Adipocyte (in vitro differentiated cells): ENCODE measurements around the gene ADAMTS2.
A peak's percentile ranks its signal among the peaks of the same experiment; 100 is the strongest.

Experiments
- DNase-seq: peaks from one replicate; pipeline ENCODE4 v3.0.0-alpha.2; 2015; ENCODE audit warnings: low read depth
- H3K27me3 ChIP-seq: replicated peaks from 2 replicates; pipeline ENCODE4 v1.7.0; 2013; ENCODE audit warnings: mild to moderate bottlenecking, low read length, moderate library complexity; ENCODE audit not compliant: control insufficient read depth, insufficient read depth
- H3K36me3 ChIP-seq: 2 replicates; pipeline ENCODE4 v1.7.0; 2013; ENCODE audit warnings: low read length, mild to moderate bottlenecking, moderate library complexity; ENCODE audit not compliant: control insufficient read depth, insufficient read depth, severe bottlenecking
- H3K4me1 ChIP-seq: 2 replicates; pipeline ENCODE4 v1.7.0; 2013; ENCODE audit warnings: mild to moderate bottlenecking, low read length, moderate library complexity; ENCODE audit not compliant: control insufficient read depth, insufficient read depth
- H3K4me3 ChIP-seq: 2 replicates; pipeline ENCODE4 v1.7.0; 2013; ENCODE audit warnings: mild to moderate bottlenecking, low read length, moderate library complexity
- H3K9ac ChIP-seq: 2 replicates; pipeline ENCODE4 v1.7.0; 2013; ENCODE audit warnings: mild to moderate bottlenecking, low read length, moderate library complexity
- H3K9me3 ChIP-seq: 2 replicates; pipeline ENCODE4 v1.7.0; 2013; ENCODE audit warnings: mild to moderate bottlenecking, low read length, moderate library complexity; ENCODE audit not compliant: control insufficient read depth

Gene ADAMTS2

DNA sequence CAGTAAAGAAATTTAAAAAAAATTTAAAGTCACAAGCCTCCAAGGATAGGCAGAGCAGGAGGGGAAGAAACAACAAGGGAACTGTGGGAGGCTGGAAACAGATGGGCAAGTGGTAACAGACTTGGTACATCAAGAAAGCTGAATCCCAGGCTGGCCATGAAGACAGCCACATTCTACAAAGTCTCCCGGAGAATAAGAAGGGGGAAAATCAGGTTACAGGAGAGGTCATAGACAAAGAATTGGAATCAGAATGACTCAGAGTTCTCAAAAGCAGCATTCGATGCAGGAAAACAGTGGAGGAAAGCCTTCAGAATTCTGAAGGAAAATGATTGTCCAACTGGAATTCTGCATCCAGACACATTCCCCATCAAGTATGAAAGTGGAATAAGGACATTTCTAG, 129.7 kb downstream of the ADAMTS2 start:
- H3K9ac ChIP-seq: no peak overlapping the region
- DNase-seq: no peak

DNA sequence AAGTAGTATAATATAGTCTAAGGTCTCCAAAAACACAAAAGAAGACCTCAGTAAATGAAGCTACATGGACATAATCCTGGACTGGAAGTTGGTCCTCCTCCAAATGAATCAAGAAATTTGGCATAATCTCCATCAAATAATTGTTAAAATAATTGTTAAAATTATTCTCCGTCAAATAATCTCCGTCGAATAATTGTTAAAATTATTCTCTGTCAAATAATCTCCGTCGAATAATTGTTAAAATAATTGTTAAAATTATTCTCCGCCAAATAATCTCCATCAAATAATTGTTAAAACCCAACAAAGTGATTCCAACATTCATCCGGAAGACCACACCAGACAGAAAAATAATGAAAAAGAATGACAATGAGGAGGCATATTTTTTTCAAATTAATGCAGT, 130.6 kb downstream of the ADAMTS2 start:
- H3K4me1 ChIP-seq: peaks cover 33% of the 10 kb centered on the region
- H3K9ac ChIP-seq: no peak overlapping the region
- H3K9me3 ChIP-seq: no peaks in the 10 kb centered on the region
- H3K27me3 ChIP-seq: no peaks in the 10 kb centered on the region
- H3K36me3 ChIP-seq: peaks cover 8% of the 10 kb centered on the region
- no peak for DNase-seq
- H3K4me3 ChIP-seq: no peak overlapping the region

More for the DNA sequence above, 129.7 kb downstream of the ADAMTS2 start:
- no peak overlapping the region for H3K4me3 ChIP-seq
- H3K4me1 ChIP-seq: peaks cover 24% of the 10 kb centered on the region
- no peaks in the 10 kb centered on the region for H3K27me3 ChIP-seq
- peaks cover 8% of the 10 kb centered on the region for H3K36me3 ChIP-seq
- H3K9me3 ChIP-seq: no peaks in the 10 kb centered on the region

DNA sequence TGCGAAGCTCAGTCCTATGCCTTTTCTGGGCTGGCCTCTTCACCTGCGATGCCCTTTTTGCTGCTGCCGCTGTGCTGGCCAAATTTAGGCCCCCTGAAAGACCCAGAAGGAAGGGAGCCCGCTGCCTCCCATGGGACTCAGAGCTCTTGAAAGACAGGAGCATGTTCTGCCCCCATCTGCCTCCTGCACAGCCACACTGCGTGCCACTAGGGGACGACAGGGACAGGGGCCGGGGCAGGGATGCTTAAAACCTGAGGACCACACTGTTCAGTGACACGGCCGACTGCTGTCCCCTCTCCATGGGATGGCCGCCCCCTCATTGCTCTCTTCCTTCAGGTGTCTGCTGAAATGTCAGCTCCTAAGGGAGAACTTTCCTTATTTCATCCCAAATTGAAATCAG, 132.4 kb downstream of the ADAMTS2 start:
- peak; percentile 46 for DNase-seq
- no peak overlapping the region for H3K9ac ChIP-seq
- no peak overlapping the region for H3K4me3 ChIP-seq
- no peaks in the 10 kb centered on the region for H3K27me3 ChIP-seq
- peaks cover 44% of the 10 kb centered on the region for H3K4me1 ChIP-seq
- H3K9me3 ChIP-seq: no peaks in the 10 kb centered on the region
- peaks cover 12% of the 10 kb centered on the region for H3K36me3 ChIP-seq

DNA sequence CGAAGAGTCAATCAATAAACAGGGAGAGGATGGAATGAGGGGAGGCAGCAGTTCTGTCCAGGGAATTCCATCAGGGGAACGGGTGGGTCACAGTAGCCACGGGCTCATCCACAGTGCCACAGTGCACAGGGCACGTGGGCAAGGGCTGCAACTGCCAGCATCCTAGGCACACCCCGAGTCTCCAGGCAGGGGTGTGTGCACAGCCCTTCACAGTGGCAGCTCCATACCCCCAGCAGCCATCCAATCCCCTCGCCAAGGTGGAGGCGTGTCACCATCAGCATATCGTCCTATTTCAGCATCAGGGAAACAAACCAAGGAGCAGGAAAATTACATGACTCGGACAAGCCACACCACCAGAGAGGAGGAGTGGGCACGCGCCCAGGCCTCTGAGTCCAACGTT, 133.6 kb downstream of the ADAMTS2 start:
- no peaks in the 10 kb centered on the region for H3K27me3 ChIP-seq
- peaks cover 15% of the 10 kb centered on the region for H3K36me3 ChIP-seq
- peaks cover 31% of the 10 kb centered on the region for H3K4me1 ChIP-seq
- H3K4me3 ChIP-seq: no peak overlapping the region
- DNase-seq: no peak
- H3K9me3 ChIP-seq: no peaks in the 10 kb centered on the region
- no peak overlapping the region for H3K9ac ChIP-seq

DNA sequence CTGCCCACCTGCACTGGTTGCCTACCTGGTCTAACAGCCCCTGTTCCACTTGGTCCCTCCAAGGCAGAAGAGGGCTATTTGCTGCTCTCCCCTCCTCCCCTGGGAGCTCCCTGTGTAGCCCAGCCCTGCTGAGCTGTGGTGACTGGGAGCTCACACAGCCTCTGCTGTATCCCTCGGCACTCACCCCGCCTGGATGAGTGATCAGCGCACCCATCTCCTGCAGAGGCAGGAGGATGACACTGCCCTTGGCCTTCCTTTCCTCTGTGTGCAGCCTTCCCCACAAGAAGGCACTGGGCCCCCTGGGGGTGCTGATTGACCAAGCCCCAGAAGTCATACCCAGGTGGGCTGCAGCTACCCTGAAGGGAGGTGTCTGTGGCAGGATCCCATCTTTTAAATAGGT, 134.2 kb downstream of the ADAMTS2 start:
- no peak for DNase-seq
- peaks cover 19% of the 10 kb centered on the region for H3K36me3 ChIP-seq

DNA sequence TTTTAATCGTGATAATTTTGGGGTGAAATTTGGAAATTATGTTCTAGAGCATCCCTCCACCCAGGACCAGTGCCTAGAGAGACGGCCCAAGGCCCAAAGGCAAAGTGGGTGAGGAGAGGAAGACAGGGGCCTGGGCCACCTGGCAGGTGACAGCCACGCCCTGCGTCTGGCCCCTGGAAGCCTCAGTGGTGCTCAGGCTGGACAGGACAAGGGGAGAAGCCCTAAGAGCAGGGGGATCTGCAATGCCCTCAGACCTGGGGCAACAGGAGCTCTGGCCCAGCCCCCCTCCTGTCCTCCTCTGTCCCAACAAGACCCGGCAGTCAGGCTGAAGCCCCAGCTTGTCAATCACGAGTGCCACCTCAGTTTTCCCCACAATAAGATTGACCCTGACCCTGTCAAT, 134.8 kb downstream of the ADAMTS2 start:
- peak overlapping the region; percentile 2 for H3K9ac ChIP-seq
- DNase-seq: no peak
- H3K9me3 ChIP-seq: no peaks in the 10 kb centered on the region
- peaks cover 21% of the 10 kb centered on the region for H3K36me3 ChIP-seq
- no peak overlapping the region for H3K4me3 ChIP-seq
- H3K27me3 ChIP-seq: no peaks in the 10 kb centered on the region
- peaks cover 29% of the 10 kb centered on the region for H3K4me1 ChIP-seq

More for the DNA sequence above, 134.2 kb downstream of the ADAMTS2 start:
- no peaks in the 10 kb centered on the region for H3K9me3 ChIP-seq
- H3K27me3 ChIP-seq: no peaks in the 10 kb centered on the region
- H3K9ac ChIP-seq: peak overlapping the region; percentile 2
- peaks cover 30% of the 10 kb centered on the region for H3K4me1 ChIP-seq
- H3K4me3 ChIP-seq: no peak overlapping the region

DNA sequence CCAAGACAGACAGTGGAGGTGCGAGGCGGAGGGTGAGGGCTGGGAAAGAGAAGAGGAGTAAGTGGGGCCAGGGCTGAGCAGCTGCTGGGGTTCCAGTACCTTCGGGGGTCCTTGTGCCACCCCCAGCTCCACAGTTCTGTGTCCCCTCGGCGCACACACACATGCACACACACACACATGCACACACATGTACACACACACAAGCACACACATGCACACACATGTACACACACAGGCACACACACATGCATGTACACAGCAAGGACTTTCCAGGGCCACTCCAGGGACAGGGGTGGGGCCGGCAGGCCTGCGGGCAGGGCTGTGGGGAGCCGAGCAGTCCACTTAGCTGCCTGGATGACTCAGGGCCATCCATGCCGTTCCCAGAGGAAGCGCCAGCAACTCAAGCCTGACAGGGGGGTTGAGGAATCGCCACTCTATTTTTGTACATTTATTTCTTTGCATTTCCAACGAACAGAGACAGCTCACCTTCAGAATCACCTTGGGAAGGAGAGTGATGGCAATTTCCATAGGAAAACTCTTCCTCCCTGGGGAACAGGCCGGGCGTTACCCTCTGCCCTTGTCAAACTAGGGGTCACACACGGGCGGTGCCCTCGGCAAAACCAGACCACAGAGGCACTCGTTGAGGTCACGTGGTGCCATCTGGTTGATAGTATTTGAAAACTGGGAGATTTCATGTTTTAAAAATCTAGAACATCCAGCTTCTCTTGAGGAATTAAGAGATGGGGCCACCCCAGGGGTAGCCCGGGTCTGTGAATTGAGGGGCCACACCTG, 135.7 kb downstream of the ADAMTS2 start:
- Histone ChIP-seq H3K9me3 (no peaks in the 10 kb centered on the region), H3K9ac (peak overlapping the region; percentile 23), H3K4me3 (no peak overlapping the region), H3K4me1 (peaks cover 27% of the 10 kb centered on the region), H3K27me3 (no peaks in the 10 kb centered on the region), H3K36me3 (peaks cover 29% of the 10 kb centered on the region)
- DNase-seq: peak; percentile 59

DNA sequence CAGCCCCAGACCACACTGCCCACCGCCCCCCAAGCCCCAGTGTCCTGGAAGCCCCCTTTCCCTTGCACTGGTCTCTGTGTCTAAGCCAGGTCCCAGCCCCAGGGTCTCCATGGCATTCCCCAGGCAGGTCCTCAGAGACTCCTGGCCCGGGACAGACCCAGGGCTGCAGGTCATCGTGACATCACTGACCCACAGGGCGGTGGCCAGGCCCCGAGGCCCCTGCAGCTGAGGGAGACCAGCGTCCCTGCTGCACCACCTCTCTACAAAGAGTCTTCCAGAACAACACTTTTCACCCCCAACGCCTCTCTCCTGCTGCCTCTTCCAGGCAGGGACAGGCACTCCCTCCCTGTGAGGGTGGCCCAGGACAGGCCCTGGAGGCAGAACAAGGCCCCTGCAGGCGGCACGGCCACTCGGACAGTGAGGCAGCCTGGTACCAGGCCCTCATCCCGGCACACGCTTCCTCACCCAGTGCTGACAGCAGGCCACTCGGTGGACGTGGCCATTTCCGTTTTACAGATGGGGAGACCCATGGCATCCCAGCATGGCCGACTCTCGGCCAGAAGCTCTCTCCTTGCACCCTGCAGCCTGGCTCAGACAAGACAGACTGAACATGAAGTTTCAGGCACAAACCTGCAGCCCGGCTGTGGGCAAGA, 136.4 kb downstream of the ADAMTS2 start:
- Histone ChIP-seq H3K27me3 (no peaks in the 10 kb centered on the region), H3K36me3 (peaks cover 35% of the 10 kb centered on the region), H3K9ac (peak overlapping the region; percentile 23), H3K4me1 (peaks cover 27% of the 10 kb centered on the region), H3K9me3 (no peaks in the 10 kb centered on the region), H3K4me3 (no peak overlapping the region)
- no peak for DNase-seq

DNA sequence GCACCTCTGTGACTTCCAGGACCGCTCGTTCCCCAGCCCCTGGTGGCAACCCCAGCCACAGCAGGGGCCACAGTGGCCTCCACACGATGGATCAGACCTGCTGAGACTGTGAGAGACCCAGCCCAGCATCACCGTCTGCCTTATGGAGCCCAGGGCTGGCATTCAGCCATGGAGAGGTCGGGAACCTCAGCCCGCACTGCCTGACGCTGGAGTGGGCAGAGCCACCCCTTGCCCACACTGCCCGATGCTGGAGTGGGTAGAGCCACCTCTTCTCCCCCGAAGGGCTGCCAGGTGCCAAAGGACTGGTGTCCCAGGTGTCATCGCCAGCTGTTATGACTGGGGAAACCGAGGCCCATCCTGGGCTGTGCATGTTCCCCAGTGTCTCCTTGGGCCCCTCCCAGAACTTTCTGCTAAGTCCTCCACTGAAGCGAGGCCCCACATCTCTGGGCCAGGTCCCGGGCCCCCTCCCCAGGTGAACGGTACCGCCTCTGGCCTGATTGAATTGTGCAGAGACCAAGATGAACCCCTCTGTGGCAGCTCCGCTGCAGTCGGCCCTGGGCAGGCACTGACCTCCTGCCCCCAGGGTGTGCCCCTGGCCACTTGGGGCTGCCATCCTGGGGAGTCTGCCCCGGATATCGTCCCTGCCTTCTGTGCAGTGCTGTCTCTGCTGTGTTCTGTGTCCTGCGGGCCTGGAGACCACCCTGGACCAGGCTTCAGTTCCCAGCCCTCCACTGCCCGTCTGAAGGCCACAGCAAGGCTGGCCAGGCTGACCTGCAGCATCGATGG, 137.1 kb downstream of the ADAMTS2 start:
- no peak overlapping the region for H3K4me3 ChIP-seq
- H3K36me3 ChIP-seq: peaks cover 40% of the 10 kb centered on the region
- H3K4me1 ChIP-seq: peaks cover 27% of the 10 kb centered on the region

DNA sequence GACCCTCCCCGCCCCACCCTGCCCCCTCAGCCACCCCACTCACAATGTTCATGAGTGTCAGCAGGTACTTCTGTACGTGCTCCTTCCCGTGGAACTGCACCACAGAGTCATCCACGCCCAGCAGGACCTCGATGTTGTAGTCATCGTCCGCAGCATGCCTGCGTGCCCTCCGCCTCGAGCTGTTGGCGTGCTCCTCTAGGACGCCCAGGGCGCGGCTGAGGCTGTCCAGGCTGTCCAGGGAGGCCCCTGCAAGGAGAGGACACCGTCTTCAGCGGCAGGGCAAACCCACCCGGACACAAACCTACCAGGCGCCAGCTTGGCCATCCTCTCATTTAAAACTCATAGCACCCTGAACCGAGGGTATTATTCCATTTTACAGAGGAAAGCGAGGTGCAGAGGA, 137.8 kb downstream of the ADAMTS2 start:
- DNase-seq: no peak
- H3K4me3 ChIP-seq: no peak overlapping the region
- H3K9ac ChIP-seq: no peak overlapping the region
- peaks cover 27% of the 10 kb centered on the region for H3K4me1 ChIP-seq
- H3K27me3 ChIP-seq: no peaks in the 10 kb centered on the region
- no peaks in the 10 kb centered on the region for H3K9me3 ChIP-seq
- peaks cover 47% of the 10 kb centered on the region for H3K36me3 ChIP-seq

More for the DNA sequence above, 137.1 kb downstream of the ADAMTS2 start:
- DNase-seq: no peak
- H3K27me3 ChIP-seq: no peaks in the 10 kb centered on the region
- no peaks in the 10 kb centered on the region for H3K9me3 ChIP-seq
- H3K9ac ChIP-seq: no peak overlapping the region

DNA sequence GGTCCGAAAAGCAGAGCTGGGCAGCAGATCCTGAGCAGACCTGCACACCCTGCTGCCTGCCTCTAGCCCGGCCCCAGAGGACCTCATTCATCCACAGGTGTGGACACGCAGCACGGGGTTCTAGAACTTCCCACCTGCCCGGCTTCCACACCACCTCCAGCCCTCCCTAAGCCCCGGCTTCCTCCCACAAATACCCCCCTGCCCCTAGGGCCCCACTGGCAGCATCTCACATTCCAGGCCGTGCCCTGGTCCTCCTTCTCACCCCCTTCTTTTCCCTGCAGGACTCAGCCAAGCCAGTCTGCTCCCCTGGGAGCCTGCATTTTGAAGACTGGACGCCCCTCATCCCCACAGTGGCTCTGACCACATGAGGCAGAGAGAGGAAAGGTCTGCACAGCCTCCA, 138.9 kb downstream of the ADAMTS2 start:
- peaks cover 50% of the 10 kb centered on the region for H3K36me3 ChIP-seq
- no peak for DNase-seq
- H3K27me3 ChIP-seq: no peaks in the 10 kb centered on the region
- peaks cover 27% of the 10 kb centered on the region for H3K4me1 ChIP-seq
- H3K4me3 ChIP-seq: no peak overlapping the region
- H3K9ac ChIP-seq: no peak overlapping the region
- H3K9me3 ChIP-seq: no peaks in the 10 kb centered on the region
